Spleen (tissue), 11 donors: ENCODE results near the gene FARP1. TPM values are rescaled to one million over a fixed set of nuclear protein-coding genes. Genes with fewer than 3 reads are reported as not detected.

Experiments
- DNase-seq: peaks from one replicate; pipeline ENCODE4 v3.0.0-alpha.2; 2020
- H3K27ac ChIP-seq, 8 donors: fragments of 200-600 bp; sonication (generic) in 7 of 8; 1 replicate in 4 of 8; 2 replicates in 4 of 8; pipeline versions ENCODE4 v1.5.0 to v1.8.0; 2016 to 2021; ENCODE audit warnings: inconsistent platforms in 4 of 8, mild to moderate bottlenecking in 4 of 8, moderate library complexity in 1 of 8
- H3K27me3 ChIP-seq, 7 donors: fragments of 200-600 bp; sonication (generic) in 6 of 7; replicated peaks in 1 of 7; 1 replicate in 4 of 7; 2 replicates in 3 of 7; pipeline versions ENCODE4 v1.5.0 to v1.8.0; 2016 to 2021; ENCODE audit warnings: inconsistent platforms in 3 of 7, mild to moderate bottlenecking in 1 of 7
- H3K36me3 ChIP-seq, 6 donors: fragments of 200-600 bp; sonication (generic) in 5 of 6; 1 replicate in 4 of 6; 2 replicates in 2 of 6; pipeline versions ENCODE4 v1.5.0 to v1.8.0; 2016 to 2021; ENCODE audit warnings: inconsistent platforms in 2 of 6
- H3K4me1 ChIP-seq, 6 donors: fragments of 200-600 bp; sonication (generic) in 5 of 6; 1 replicate in 3 of 6; 2 replicates in 3 of 6; pipeline versions ENCODE4 v1.5.0 to v1.8.0; 2016 to 2021; ENCODE audit warnings: inconsistent platforms in 3 of 6
- H3K4me3 ChIP-seq, 8 donors: fragments of 200-600 bp; sonication (generic) in 7 of 8; 1 replicate in 4 of 8; 2 replicates in 4 of 8; pipeline versions ENCODE4 v1.5.0 to v1.8.0; 2016 to 2021; ENCODE audit warnings: inconsistent platforms in 4 of 8, mild to moderate bottlenecking in 4 of 8, moderate library complexity in 2 of 8
- H3K9me3 ChIP-seq, 8 donors: fragments of 200-600 bp; sonication (generic) in 7 of 8; 1 replicate in 4 of 8; 2 replicates in 4 of 8; pipeline versions ENCODE4 v1.5.0 to v1.8.0; 2016 to 2021; ENCODE audit warnings: inconsistent platforms in 4 of 8
- CTCF ChIP-seq, 11 experiments: fragments of 200-600 bp in 7 of 11; fragments of 450-650 bp in 4 of 11; sonication (generic) in 4 of 11; IDR thresholded peaks in 8 of 11; conservative IDR thresholded peaks in 3 of 11; 1 replicate in 7 of 11; 2 replicates in 4 of 11; pipeline versions ENCODE4 v1.4.0 to v1.8.0; 2016 to 2021; ENCODE audit warnings: antibody characterized with exemption in 11 of 11, inconsistent platforms in 4 of 11, mild to moderate bottlenecking in 1 of 11
- POLR2A ChIP-seq, 3 donors: fragments of 450-650 bp; IDR thresholded peaks; one replicate each; pipeline ENCODE4 v1.5.1; 2017; ENCODE audit warnings: antibody characterized with exemption in 3 of 3, mild to moderate bottlenecking in 1 of 3
- POLR2AphosphoS5 ChIP-seq, 3 donors: sonication (generic); formaldehyde crosslinking; IDR thresholded peaks; one replicate each; pipeline ENCODE4 v1.5.1; 2017; ENCODE audit warnings: antibody characterized with exemption in 3 of 3
- WGBS, 5 donors: extraction: QIAGEN DNeasy Blood & Tissue Kit in 3 of 5; methylation state at CpG; one replicate each; pipeline versions ENCODE4 v1.1.5 to v1.1.7; 2013 to 2018; 5-methylcytosine and 5-hydroxymethylcytosine counted together
- intact Hi-C: fragments of 100-400 bp; cut with DNase I; formaldehyde crosslinking; loops from one replicate; pipeline ENCODE4 v1.15.0; 2023; ENCODE audit warnings: low total_unique reads
- polyA plus RNA-seq, 3 donors: library from polyadenylated mRNA; stranded (reverse); fragments of 200-250 nt; gene quantifications; one replicate each; pipeline ENCODE4 v1.2.1, GENCODE V29; 2013
- total RNA-seq, 7 donors: library from RNA; depleted of rRNA in 3 of 7; stranded (reverse); fragments of >200 nt in 3 of 7; fragmentation: NEBNext Ultra II Directional in 4 of 7; extraction: Animal tissue kit (Norgen Biotek cat#: 25700) in 4 of 7; gene quantifications; one replicate each; pipeline versions ENCODE4 v1.1.0 to v1.2.1, GENCODE V29; 2016 to 2021
- donor health status: healthy with polysubstance abuse.
- donor health status: DM: no; HTN: no; CAD: no; lungs with moderate emphysema.
- donor health status: DM: no; HTN: no; CAD: no.
- donor health status: Bipolar disorder and iron deficiency.
- donor health status: healthy.
- donor health status: DM: no; HTN: no; CAD: no.
- donor health status: DM: yes; HTN: yes; CAD: no.

Gene FARP1
- total and polyA plus RNA-seq, 10 donors: 3.7 to 60.9 (median 33.0) TPM

- H3K36me3 ChIP-seq: no peaks in the 10 kb centered on the region
- peaks cover 0 to 5% (median 0%) of the 10 kb centered on the region in 8 donors for H3K9me3 ChIP-seq
- no peak overlapping the region for H3K27ac ChIP-seq
- no peak overlapping the region for H3K4me3 ChIP-seq
- WGBS, 5 donors: 83 to 92% (median 88%) methylated on average over 2 of the region's 2 CpGs
- no peak for TF ChIP-seq POLR2A (IDR thresholded peaks at IDR 0.05)
- TF ChIP-seq CTCF (IDR thresholded peaks at IDR 0.05 in 8 of 11, conservative IDR thresholded peaks at IDR 0.05 in 3 of 11): no peak
- TF ChIP-seq POLR2AphosphoS5 (IDR thresholded peaks at IDR 0.05): no peak
- no peaks in the 10 kb centered on the region for H3K4me1 ChIP-seq
- DNase-seq: no peak
- intact Hi-C loops: no loop called here
- H3K27me3 ChIP-seq: no peaks in the 10 kb centered on the region
Observed at GRCh38 chr13:98103531-98103930, 39.4 kb upstream of the FARP1 start.

- Histone ChIP-seq H3K27ac (no peak overlapping the region), H3K36me3 (no peaks in the 10 kb centered on the region), H3K4me3 (no peak overlapping the region), H3K4me1 (no peaks in the 10 kb centered on the region), H3K9me3 (peaks cover 0 to 5% (median 0%) of the 10 kb centered on the region in 8 donors), H3K27me3 (no peaks in the 10 kb centered on the region)
- WGBS, 5 donors: 73 to 88% (median 85%) methylated on average over 10 of the region's 10 CpGs
- no peak for TF ChIP-seq POLR2A (IDR thresholded peaks at IDR 0.05)
- TF ChIP-seq CTCF (IDR thresholded peaks at IDR 0.05 in 8 of 11, conservative IDR thresholded peaks at IDR 0.05 in 3 of 11): no peak
- no peak for TF ChIP-seq POLR2AphosphoS5 (IDR thresholded peaks at IDR 0.05)
- intact Hi-C loops: no loop called here
- no peak for DNase-seq
Observed at GRCh38 chr13:98103942-98104880, 38.7 kb upstream of the FARP1 start.

DNA sequence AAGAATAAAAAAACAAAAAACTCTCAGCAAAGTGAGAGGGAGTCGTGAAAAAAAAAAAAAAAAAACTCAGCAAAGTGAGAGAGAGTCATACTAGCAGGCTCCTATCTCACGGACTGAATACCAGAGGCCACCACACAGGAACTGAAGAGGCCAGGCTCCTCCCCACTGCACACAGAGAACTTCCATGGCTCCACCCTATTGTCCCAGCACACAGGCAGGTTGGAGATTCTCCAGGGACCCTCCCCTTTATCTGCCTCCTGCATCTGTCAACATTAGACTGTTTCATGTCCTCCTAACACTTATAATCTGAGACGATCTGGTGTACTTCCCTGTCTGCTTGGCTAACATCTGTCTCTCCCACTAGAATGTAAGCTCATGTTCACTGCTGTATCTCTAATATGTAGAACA is 37.0 kb upstream of the FARP1 start:
- intact Hi-C loops: no loop called here
- peaks cover 0 to 5% (median 0%) of the 10 kb centered on the region in 8 donors for H3K9me3 ChIP-seq
- no peak for TF ChIP-seq POLR2A (IDR thresholded peaks at IDR 0.05)
- TF ChIP-seq POLR2AphosphoS5 (IDR thresholded peaks at IDR 0.05): no peak
- no peak for TF ChIP-seq CTCF (IDR thresholded peaks at IDR 0.05 in 8 of 11, conservative IDR thresholded peaks at IDR 0.05 in 3 of 11)
- H3K4me1 ChIP-seq: no peaks in the 10 kb centered on the region
- no peak overlapping the region for H3K27ac ChIP-seq
- no peaks in the 10 kb centered on the region for H3K27me3 ChIP-seq
- 22 to 45% (median 36%) methylated on average over 3 of the region's 3 CpGs for WGBS, 5 donors
- no peak for DNase-seq
- no peak overlapping the region for H3K4me3 ChIP-seq
- no peaks in the 10 kb centered on the region for H3K36me3 ChIP-seq

DNA sequence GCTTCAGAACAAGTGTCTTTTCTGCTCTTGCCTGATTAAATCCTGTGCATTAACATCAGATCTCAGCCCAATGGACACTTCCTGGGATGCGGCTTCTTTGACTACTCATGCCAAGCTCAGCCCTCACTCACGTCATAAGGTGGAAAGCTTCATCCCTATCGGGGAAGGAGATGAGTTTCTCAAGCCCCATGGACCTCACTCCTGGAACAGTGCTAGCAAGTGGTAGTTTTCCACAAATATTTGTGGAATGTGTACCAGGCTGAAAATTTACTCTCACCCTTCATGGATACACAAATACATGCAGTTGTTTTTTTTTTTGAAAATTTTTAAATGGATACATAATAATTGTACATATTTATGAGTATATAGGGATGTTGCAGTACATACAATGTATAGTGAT is 34.6 kb upstream of the FARP1 start:
- Histone ChIP-seq H3K4me3 (no peak overlapping the region), H3K27me3 (no peaks in the 10 kb centered on the region), H3K36me3 (no peaks in the 10 kb centered on the region), H3K27ac (no peak overlapping the region), H3K9me3 (peaks cover 0 to 5% (median 0%) of the 10 kb centered on the region in 8 donors), H3K4me1 (no peaks in the 10 kb centered on the region)
- WGBS, 5 donors: 68 to 87% (median 85%) methylated on average over 3 of the region's 3 CpGs
- intact Hi-C loops: no loop called here
- TF ChIP-seq POLR2AphosphoS5 (IDR thresholded peaks at IDR 0.05): no peak
- DNase-seq: no peak
